ENCODE results near the gene GBA2. TPM values are rescaled to one million over a fixed set of nuclear protein-coding genes. Genes with fewer than 3 reads are reported as not detected.

The GBA2 gene
- total RNA-seq, 1 donor from 2014 or later, result 44.8 TPM

GRCh38 chr9:35688558-35689541, 60.2 kb downstream of the GBA2 start:
- Mint-ChIP-seq H3K4me1 (peaks cover 36% of the 10 kb centered on the region), H3K36me3 (peaks cover 11% of the 10 kb centered on the region), H3K27ac (peak overlapping the region; percentile 61), H3K27me3 (ENCODE audit: insufficient read depth, low read depth) (peaks cover 9% of the 10 kb centered on the region), H3K9me3 (peaks cover 2% of the 10 kb centered on the region), H3K4me3 (peak overlapping the region; percentile 82)
- H3K79me2 ChIP-seq (ENCODE audit: low read depth), result peaks cover 19% of the 10 kb centered on the region
- no peaks in the 10 kb centered on the region for H3K36me3 ChIP-seq
- H3K4me3 ChIP-seq, result peak overlapping the region; percentile 69
- H3K27me3 ChIP-seq, result no peaks in the 10 kb centered on the region
- no peak for DNase-seq (ENCODE audit: low spot score)
- no peaks in the 10 kb centered on the region for H4K20me1 ChIP-seq (ENCODE audit: low read depth)
- TF ChIP-seq EZH2 (IDR thresholded peaks at IDR 0.05) (no peak), EZH2phosphoT487 (IDR thresholded peaks at IDR 0.05) (no peak)
- TF ChIP-seq, protein P1, sequence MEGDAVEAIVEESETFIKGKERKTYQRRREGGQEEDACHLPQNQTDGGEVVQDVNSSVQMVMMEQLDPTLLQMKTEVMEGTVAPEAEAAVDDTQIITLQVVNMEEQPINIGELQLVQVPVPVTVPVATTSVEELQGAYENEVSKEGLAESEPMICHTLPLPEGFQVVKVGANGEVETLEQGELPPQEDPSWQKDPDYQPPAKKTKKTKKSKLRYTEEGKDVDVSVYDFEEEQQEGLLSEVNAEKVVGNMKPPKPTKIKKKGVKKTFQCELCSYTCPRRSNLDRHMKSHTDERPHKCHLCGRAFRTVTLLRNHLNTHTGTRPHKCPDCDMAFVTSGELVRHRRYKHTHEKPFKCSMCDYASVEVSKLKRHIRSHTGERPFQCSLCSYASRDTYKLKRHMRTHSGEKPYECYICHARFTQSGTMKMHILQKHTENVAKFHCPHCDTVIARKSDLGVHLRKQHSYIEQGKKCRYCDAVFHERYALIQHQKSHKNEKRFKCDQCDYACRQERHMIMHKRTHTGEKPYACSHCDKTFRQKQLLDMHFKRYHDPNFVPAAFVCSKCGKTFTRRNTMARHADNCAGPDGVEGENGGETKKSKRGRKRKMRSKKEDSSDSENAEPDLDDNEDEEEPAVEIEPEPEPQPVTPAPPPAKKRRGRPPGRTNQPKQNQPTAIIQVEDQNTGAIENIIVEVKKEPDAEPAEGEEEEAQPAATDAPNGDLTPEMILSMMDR (IDR thresholded peaks at IDR 0.05), result no peak
- H3K9ac ChIP-seq, result peak overlapping the region; percentile 62
- H3K9me3 ChIP-seq (ENCODE audit: low read depth), result no peaks in the 10 kb centered on the region
- no peak overlapping the region for H3K27ac ChIP-seq
- H2AFZ ChIP-seq (replicated peaks), result peak overlapping the region; percentile 66
- H3K4me1 ChIP-seq, result peaks cover 10% of the 10 kb centered on the region
- H3K4me2 ChIP-seq, result peak overlapping the region; percentile 89
- peaks cover 16% of the 10 kb centered on the region for H3F3A ChIP-seq (ENCODE audit: low read depth)

DNA sequence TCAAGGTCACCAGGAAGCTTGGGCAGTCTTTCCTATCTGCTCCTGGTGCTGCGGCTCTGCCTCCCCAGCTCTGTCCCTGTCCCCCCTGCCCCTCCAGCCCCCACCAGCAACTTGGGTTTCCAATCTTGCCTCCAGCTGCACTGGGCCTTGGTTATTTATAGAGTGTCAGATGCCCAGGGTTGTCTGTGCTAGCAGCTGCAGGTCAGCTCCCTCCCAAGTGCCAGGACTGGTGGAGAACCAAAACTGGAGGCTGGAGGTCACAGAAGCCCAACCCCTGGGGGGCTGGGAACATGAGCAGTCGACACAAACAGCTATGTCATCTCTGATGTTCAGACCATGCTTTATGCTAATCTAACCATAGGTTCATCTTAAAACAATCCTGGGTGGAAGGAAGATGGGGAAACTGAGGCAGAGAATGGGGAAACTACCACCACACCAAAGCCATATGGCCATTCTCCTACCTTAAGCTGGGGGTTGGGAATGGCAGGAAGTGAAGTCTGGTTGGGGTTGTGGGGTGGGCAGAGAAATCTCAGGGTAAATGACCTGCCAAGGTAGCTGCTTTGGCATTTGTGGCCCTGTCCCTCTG, 61.0 kb downstream of the GBA2 start:
- H3K4me3 ChIP-seq, result no peak overlapping the region
- DNase-seq (ENCODE audit: low spot score), result no peak
- H3K27me3 ChIP-seq, result no peaks in the 10 kb centered on the region
- H3K9me3 Mint-ChIP-seq, result peaks cover 2% of the 10 kb centered on the region
- H3K4me2 ChIP-seq, result peak overlapping the region; percentile 89
- H3K4me1 Mint-ChIP-seq, result peaks cover 36% of the 10 kb centered on the region
- peaks cover 15% of the 10 kb centered on the region for H3K36me3 Mint-ChIP-seq
- peaks cover 16% of the 10 kb centered on the region for H3F3A ChIP-seq (ENCODE audit: low read depth)
- no peak overlapping the region for H3K9ac ChIP-seq
- no peak overlapping the region for H3K27ac Mint-ChIP-seq
- no peaks in the 10 kb centered on the region for H4K20me1 ChIP-seq (ENCODE audit: low read depth)
- no peak overlapping the region for H2AFZ ChIP-seq (replicated peaks)
- H3K79me2 ChIP-seq (ENCODE audit: low read depth), result peaks cover 19% of the 10 kb centered on the region
- peak overlapping the region; percentile 82 for H3K4me3 Mint-ChIP-seq
- TF ChIP-seq EZH2 (IDR thresholded peaks at IDR 0.05), result no peak
- TF ChIP-seq, protein P1 (IDR thresholded peaks at IDR 0.05), result no peak
- no peak for TF ChIP-seq EZH2phosphoT487 (IDR thresholded peaks at IDR 0.05)
- peaks cover 9% of the 10 kb centered on the region for H3K27me3 Mint-ChIP-seq (ENCODE audit: insufficient read depth, low read depth)
- H3K4me1 ChIP-seq, result peaks cover 10% of the 10 kb centered on the region
- no peaks in the 10 kb centered on the region for H3K9me3 ChIP-seq (ENCODE audit: low read depth)
- no peaks in the 10 kb centered on the region for H3K36me3 ChIP-seq
- no peak overlapping the region for H3K27ac ChIP-seq

DNA sequence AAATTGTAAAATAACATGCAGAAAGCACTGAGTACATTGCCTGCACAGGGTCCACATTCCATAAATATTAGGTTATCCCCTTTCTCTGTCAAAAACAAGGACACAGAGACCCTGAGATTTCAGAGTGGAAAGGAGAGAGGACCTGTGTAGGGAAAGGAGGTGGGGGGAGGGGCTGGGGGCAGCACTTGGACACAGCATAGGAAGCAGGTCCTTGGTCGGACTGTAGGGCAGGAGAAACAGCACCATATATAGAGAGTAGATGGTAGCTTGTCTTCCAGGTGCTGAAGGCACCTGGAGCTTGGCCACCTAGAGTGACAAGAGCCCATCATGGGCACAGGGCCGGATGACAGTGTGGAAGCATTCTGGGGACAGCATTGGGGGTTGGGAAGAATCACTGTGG, 61.7 kb downstream of the GBA2 start:
- Histone ChIP-seq H2AFZ (replicated peaks) (no peak overlapping the region), H3K4me2 (no peak overlapping the region), H4K20me1 (ENCODE audit: low read depth) (no peaks in the 10 kb centered on the region), H3K27me3 (no peaks in the 10 kb centered on the region), H3K79me2 (ENCODE audit: low read depth) (peaks cover 19% of the 10 kb centered on the region), H3F3A (ENCODE audit: low read depth) (peaks cover 12% of the 10 kb centered on the region), H3K9ac (no peak overlapping the region), H3K9me3 (ENCODE audit: low read depth) (no peaks in the 10 kb centered on the region), H3K4me3 (no peak overlapping the region), H3K27ac (no peak overlapping the region), H3K36me3 (no peaks in the 10 kb centered on the region), H3K4me1 (peaks cover 10% of the 10 kb centered on the region)
- H3K9me3 Mint-ChIP-seq, result peaks cover 2% of the 10 kb centered on the region
- H3K27ac Mint-ChIP-seq, result no peak overlapping the region
- no peak for DNase-seq (ENCODE audit: low spot score)
- TF ChIP-seq EZH2phosphoT487 (IDR thresholded peaks at IDR 0.05), result no peak
- TF ChIP-seq, protein P1 (IDR thresholded peaks at IDR 0.05), result no peak
- no peak for TF ChIP-seq EZH2 (IDR thresholded peaks at IDR 0.05)
- peaks cover 19% of the 10 kb centered on the region for H3K36me3 Mint-ChIP-seq
- H3K4me1 Mint-ChIP-seq, result peaks cover 36% of the 10 kb centered on the region
- H3K27me3 Mint-ChIP-seq (ENCODE audit: insufficient read depth, low read depth), result peaks cover 9% of the 10 kb centered on the region
- H3K4me3 Mint-ChIP-seq, result peak overlapping the region; percentile 12

Small RNA genes within 50 kb of the gene (microRNA-seq; reads per million reads assigned to microRNA genes)
- gene MIR6852 (not detected), gene MIR6853 (not detected)

Small RNA genes within 50 kb of the gene (small RNA-seq; reads per million reads assigned to genes)
- gene MIR6853, result not detected

Other genes with a start within 250 kb of the GBA2 start
- 5.2 and 12.4 TPM in 2 replicates for gene TESK1, start 144.0 kb downstream of the GBA2 start, total RNA-seq (ENCODE audit: low replicate concordance)
- gene CD72, start 130.8 kb downstream of the GBA2 start, total RNA-seq (ENCODE audit: low replicate concordance), result 0.56 and 1.4 TPM in 2 replicates
- 0.56 and 0.86 TPM in 2 replicates for gene SIT1, start 98.3 kb downstream of the GBA2 start, total RNA-seq (ENCODE audit: low replicate concordance)
- gene RMRP, start 91.2 kb downstream of the GBA2 start, total RNA-seq (ENCODE audit: low replicate concordance), result 1,307 and 2,709 TPM in 2 replicates
- gene CCDC107, start 90.9 kb downstream of the GBA2 start, total RNA-seq (ENCODE audit: low replicate concordance), result 3.8 and 10.6 TPM in 2 replicates
- 13.2 and 31.9 TPM in 2 replicates for gene ARHGEF39, start 84.0 kb downstream of the GBA2 start, total RNA-seq (ENCODE audit: low replicate concordance)
- gene CA9, start 75.3 kb downstream of the GBA2 start, total RNA-seq (ENCODE audit: low replicate concordance), result 0.09 and 0.25 TPM in 2 replicates
- gene TPM2, start 59.3 kb downstream of the GBA2 start, total RNA-seq (ENCODE audit: low replicate concordance), result 174 and 241 TPM in 2 replicates
- gene TLN1, start 17.0 kb downstream of the GBA2 start, total RNA-seq (ENCODE audit: low replicate concordance), result 36.7 and 71.5 TPM in 2 replicates
- 27.9 and 30.3 TPM in 2 replicates for gene CREB3, start 16.6 kb downstream of the GBA2 start, total RNA-seq (ENCODE audit: low replicate concordance)
- 11.2 and 20.1 TPM in 2 replicates for gene RGP1, start 59 bp upstream of the GBA2 start, total RNA-seq (ENCODE audit: low replicate concordance)
- gene MSMP, start 5.0 kb upstream of the GBA2 start, total RNA-seq (ENCODE audit: low replicate concordance), result not detected in 2 replicates
- gene NPR2, start 42.4 kb upstream of the GBA2 start, total RNA-seq (ENCODE audit: low replicate concordance), result 5.6 and 8.6 TPM in 2 replicates
- 1.3 and 1.6 TPM in 2 replicates for gene SPAG8, start 63.0 kb upstream of the GBA2 start, total RNA-seq (ENCODE audit: low replicate concordance)
- gene HINT2, start 65.8 kb upstream of the GBA2 start, total RNA-seq (ENCODE audit: low replicate concordance), result 21.8 and 35.9 TPM in 2 replicates
- gene FAM221B, start 79.5 kb upstream of the GBA2 start, total RNA-seq (ENCODE audit: low replicate concordance), result not detected in 2 replicates
- 4.8 and 11.2 TPM in 2 replicates for gene TMEM8B, start 80.0 kb upstream of the GBA2 start, total RNA-seq (ENCODE audit: low replicate concordance)
- gene OR13J1, start 121.2 kb upstream of the GBA2 start, total RNA-seq (ENCODE audit: low replicate concordance), result not detected in 2 replicates
- not detected in 2 replicates for gene HRCT1, start 157.0 kb upstream of the GBA2 start, total RNA-seq (ENCODE audit: low replicate concordance)
- 0.22 TPM in 1 of 2 replicates, not detected in the other for gene SPAAR, start 160.3 kb upstream of the GBA2 start, total RNA-seq (ENCODE audit: low replicate concordance)
- gene OR2S2, start 208.9 kb upstream of the GBA2 start, total RNA-seq (ENCODE audit: low replicate concordance), result not detected in 2 replicates